GM12878 (cell line): ENCODE data around the gene FKBP8. TPM values are rescaled to one million over a fixed set of nuclear protein-coding genes. Genes with fewer than 3 reads are reported as not detected.

ENCODE experiments used
- ATF2 ChIP-seq: IDR thresholded peaks from 2 replicates; pipeline ENCODE4 v1.6.1; 2012; ENCODE audit warnings: low read length, inconsistent platforms
- ATF7 ChIP-seq: fragments of 450-650 bp; IDR thresholded peaks from 2 replicates; pipeline ENCODE4 v1.6.1; 2016; ENCODE audit warnings: low read depth, mild to moderate bottlenecking
- CREB1 ChIP-seq: IDR thresholded peaks from 2 replicates; pipeline ENCODE4 v1.6.1; 2012; ENCODE audit warnings: low read depth, mild to moderate bottlenecking, inconsistent platforms
- CREM ChIP-seq: IDR thresholded peaks from 2 replicates; pipeline ENCODE4 v1.6.1; 2014; ENCODE audit warnings: antibody characterized with exemption, low read depth
- DPF2 ChIP-seq: fragments of 450-650 bp; IDR thresholded peaks from 2 replicates; pipeline ENCODE4 v1.6.1; 2017; ENCODE audit warnings: mild to moderate bottlenecking
- EGR1 ChIP-seq, 2 experiments: IDR thresholded peaks; 1 replicate in 1 of 2; 2 replicates in 1 of 2; pipeline ENCODE4 v1.6.1; 2011 to 2012; ENCODE audit warnings: low read depth in 2 of 2, low read length in 2 of 2, borderline replicate concordance in 1 of 2, mild to moderate bottlenecking in 1 of 2, moderate library complexity in 1 of 2
- ESRRA ChIP-seq: IDR thresholded peaks from 2 replicates; pipeline ENCODE4 v1.6.1; 2012; ENCODE audit warnings: mild to moderate bottlenecking, low read length, improper control_type of control experiment
- FOXM1 ChIP-seq: IDR thresholded peaks from 2 replicates; pipeline ENCODE4 v1.6.1; 2012; ENCODE audit warnings: low read depth, mild to moderate bottlenecking, inconsistent platforms, low read length, moderate library complexity
- HDAC2 ChIP-seq: fragments of 200-600 bp; sonication (generic); IDR thresholded peaks from 2 replicates; pipeline ENCODE4 v1.6.1; 2017
- IKZF1 ChIP-seq: fragments of 450-650 bp; conservative IDR thresholded peaks from 2 replicates; pipeline ENCODE4 v1.6.1; 2017; ENCODE audit warnings: antibody characterized with exemption, mild to moderate bottlenecking
- LARP7 ChIP-seq: fragments of 450-650 bp; IDR thresholded peaks from 2 replicates; pipeline ENCODE4 v1.6.1; 2017; ENCODE audit warnings: mild to moderate bottlenecking
- MEF2A ChIP-seq: IDR thresholded peaks from 2 replicates; pipeline ENCODE4 v1.6.1; 2011; ENCODE audit warnings: low read depth, mild to moderate bottlenecking, low read length, moderate library complexity; ENCODE audit not compliant: insufficient read depth
- NBN ChIP-seq: fragments of 450-650 bp; IDR thresholded peaks from 2 replicates; pipeline ENCODE4 v1.6.1; 2016
- NRF1 ChIP-seq: conservative IDR thresholded peaks from 2 replicates; pipeline ENCODE4 v1.6.1; 2011; ENCODE audit warnings: mild to moderate bottlenecking, low read depth, low read length, improper control_type of control experiment
- POU2F2 ChIP-seq: IDR thresholded peaks from 3 replicates; pipeline ENCODE4 v1.6.1; 2011; ENCODE audit warnings: low read depth, mild to moderate bottlenecking, low read length, borderline replicate concordance
- RBBP5 ChIP-seq: fragments of 200-600 bp; sonication (generic); conservative IDR thresholded peaks from 2 replicates; pipeline ENCODE4 v1.6.1; 2016
- SMAD5 ChIP-seq: IDR thresholded peaks from 2 replicates; pipeline ENCODE4 v1.6.1; 2016; ENCODE audit warnings: antibody characterized with exemption, low read depth
- SRF ChIP-seq, 2 experiments: IDR thresholded peaks; 2 replicates each; pipeline ENCODE4 v1.6.1; 2011; ENCODE audit warnings: low read depth in 2 of 2, low read length in 2 of 2, mild to moderate bottlenecking in 1 of 2, moderate library complexity in 1 of 2
- SUPT20H ChIP-seq: IDR thresholded peaks from 2 replicates; pipeline ENCODE4 v1.6.1; 2011; ENCODE audit warnings: low read depth, mild to moderate bottlenecking, low read length, moderate library complexity, borderline replicate concordance; ENCODE audit not compliant: control insufficient read depth
- TCF12 ChIP-seq: IDR thresholded peaks from 2 replicates; pipeline ENCODE4 v1.6.1; 2011; ENCODE audit warnings: low read depth, mild to moderate bottlenecking, low read length
- TCF3 ChIP-seq: IDR thresholded peaks from 2 replicates; pipeline ENCODE4 v1.6.1; 2012; ENCODE audit warnings: low read depth, mild to moderate bottlenecking, low read length, borderline replicate concordance; ENCODE audit not compliant: insufficient read depth
- YBX1 ChIP-seq: fragments of 450-650 bp; IDR thresholded peaks from 2 replicates; pipeline ENCODE4 v1.6.1; 2016; ENCODE audit warnings: antibody characterized with exemption
- ZBTB33 ChIP-seq: fragments of 450-650 bp; IDR thresholded peaks from 2 replicates; pipeline ENCODE4 v1.6.1; 2017; ENCODE audit warnings: mild to moderate bottlenecking
- ZSCAN29 ChIP-seq: fragments of 450-650 bp; IDR thresholded peaks from 2 replicates; pipeline ENCODE4 v1.6.1; 2017; ENCODE audit warnings: mild to moderate bottlenecking, moderate library complexity
- polyA plus RNA-seq, 11 experiments: library from polyadenylated mRNA; depleted of rRNA in 4 of 11; unstranded in 6 of 11; stranded (reverse) in 5 of 11; fragments of >200 nt; fragmentation: Nextera tagmentation in 4 of 11; fragmentation: Illumina TruSeq in 1 of 11; extraction: Ambion mirVana in 4 of 11; extraction: Trizol in 1 of 11; gene quantifications; 1 replicate in 1 of 11; 2 replicates in 10 of 11; pipeline versions ENCODE4 v1.2.1 to v1.2.3, GENCODE V29; 2011 to 2016; ENCODE audit warnings: inconsistent platforms in 2 of 11, missing spikeins in 2 of 11, low read depth in 1 of 11
- total RNA-seq, 4 experiments: library from RNA; depleted of rRNA in 3 of 4; stranded (reverse); fragments of >200 nt in 3 of 4; fragmentation: Illumina TruSeq in 1 of 4; extraction: Trizol in 1 of 4; gene quantifications; 2 replicates each; pipeline versions ENCODE4 v1.2.1 to v1.2.3, GENCODE V29; 2013 to 2021
- TF ChIP-seq, protein P1 (sequence below): IDR thresholded peaks from 2 replicates; pipeline ENCODE4 v1.6.1; 2011; ENCODE audit warnings: borderline replicate concordance, low read depth, mild to moderate bottlenecking, moderate library complexity, low read length; ENCODE audit not compliant: insufficient read depth, poor library complexity, severe bottlenecking
- TF ChIP-seq, protein P2 (sequence below): IDR thresholded peaks from 2 replicates; pipeline ENCODE4 v1.6.1; 2011; ENCODE audit warnings: low read depth, low read length, improper control_type of control experiment, borderline replicate concordance

Gene FKBP8
- total and polyA plus RNA-seq, 10 of the 15 experiments (the other 5 are each of a cell fraction or from before 2014, with no cell fraction given) = 0.13 to 205 (median 95.4) TPM

DNA sequence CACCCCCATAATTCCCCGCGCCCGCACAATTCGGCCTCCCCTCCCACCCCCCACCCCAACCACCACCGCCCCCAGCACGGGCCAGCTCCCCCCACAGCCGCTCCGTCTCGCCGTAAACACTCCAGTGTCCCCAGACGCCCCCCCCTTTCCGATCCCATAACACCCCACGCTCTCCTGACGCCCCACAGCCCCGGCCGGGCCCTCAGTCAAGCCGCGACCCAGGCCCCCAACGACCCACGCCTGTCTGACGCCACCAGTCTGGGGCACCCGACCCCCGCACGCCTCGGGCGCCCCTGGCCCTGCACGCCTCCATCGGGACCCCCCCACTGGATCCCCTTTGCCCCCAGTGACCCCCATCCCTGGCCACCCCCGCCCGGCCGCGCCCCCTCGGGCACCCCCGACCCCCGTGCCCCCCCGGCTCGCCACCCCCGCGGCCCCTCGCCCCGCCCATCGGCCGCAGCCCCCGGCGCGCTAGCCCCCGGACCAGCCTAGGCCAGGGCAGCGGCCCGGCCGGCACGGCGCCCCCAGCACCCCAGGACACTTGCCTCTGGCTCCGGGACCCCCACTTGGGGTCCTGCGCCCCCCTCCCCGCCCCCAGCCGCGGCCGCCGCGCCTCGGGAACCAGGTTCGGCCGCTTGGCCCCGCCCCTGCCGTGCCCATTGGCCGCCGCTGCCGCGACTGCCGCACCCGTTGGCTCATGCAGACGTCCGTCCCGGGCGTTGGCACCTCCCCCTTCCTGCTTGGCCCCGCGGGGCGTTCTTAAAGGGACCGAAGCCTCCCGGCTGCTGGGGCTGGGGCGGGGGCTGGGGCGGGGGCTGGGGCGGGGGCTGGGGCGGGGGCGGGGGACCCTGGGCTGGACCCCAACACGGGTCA is at the start of gene FKBP8 (continued):
- TF ChIP-seq HDAC2 = no peak
- TF ChIP-seq ESRRA = no peak
- TF ChIP-seq, protein P1, sequence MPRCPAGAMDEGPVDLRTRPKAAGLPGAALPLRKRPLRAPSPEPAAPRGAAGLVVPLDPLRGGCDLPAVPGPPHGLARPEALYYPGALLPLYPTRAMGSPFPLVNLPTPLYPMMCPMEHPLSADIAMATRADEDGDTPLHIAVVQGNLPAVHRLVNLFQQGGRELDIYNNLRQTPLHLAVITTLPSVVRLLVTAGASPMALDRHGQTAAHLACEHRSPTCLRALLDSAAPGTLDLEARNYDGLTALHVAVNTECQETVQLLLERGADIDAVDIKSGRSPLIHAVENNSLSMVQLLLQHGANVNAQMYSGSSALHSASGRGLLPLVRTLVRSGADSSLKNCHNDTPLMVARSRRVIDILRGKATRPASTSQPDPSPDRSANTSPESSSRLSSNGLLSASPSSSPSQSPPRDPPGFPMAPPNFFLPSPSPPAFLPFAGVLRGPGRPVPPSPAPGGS = no peak
- TF ChIP-seq RBBP5 = no peak
- TF ChIP-seq POU2F2 = no peak
- TF ChIP-seq, protein P2, sequence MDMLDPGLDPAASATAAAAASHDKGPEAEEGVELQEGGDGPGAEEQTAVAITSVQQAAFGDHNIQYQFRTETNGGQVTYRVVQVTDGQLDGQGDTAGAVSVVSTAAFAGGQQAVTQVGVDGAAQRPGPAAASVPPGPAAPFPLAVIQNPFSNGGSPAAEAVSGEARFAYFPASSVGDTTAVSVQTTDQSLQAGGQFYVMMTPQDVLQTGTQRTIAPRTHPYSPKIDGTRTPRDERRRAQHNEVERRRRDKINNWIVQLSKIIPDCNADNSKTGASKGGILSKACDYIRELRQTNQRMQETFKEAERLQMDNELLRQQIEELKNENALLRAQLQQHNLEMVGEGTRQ = no peak
- TF ChIP-seq SRF (IDR thresholded peaks at IDR 0.05; ENCODE audit: low read depth in 2 of 2, low read length in 2 of 2) = no peak
- TF ChIP-seq CREB1 = 0 out of 2 replicates have a peak, but pooled peaks have one; percentile 8
- no peak; a peak in 1 of 3 replicates for TF ChIP-seq EGR1 (IDR thresholded peaks at IDR 0.05; ENCODE audit: borderline replicate concordance in 1 of 2, low read depth in 2 of 2, low read length in 2 of 2)
- no peak for TF ChIP-seq LARP7
- TF ChIP-seq ATF7 = no peak
- TF ChIP-seq TCF3 = no peak
- TF ChIP-seq ATF2 = no peak
- no peak for TF ChIP-seq NBN
- TF ChIP-seq DPF2 = peak; percentile 69; the same call in 1 of the 2 replicates
- no peak for TF ChIP-seq ZSCAN29
- no peak for TF ChIP-seq ZBTB33
- no peak for TF ChIP-seq TCF12
- no peak; the same call in 1 of the 2 replicates for TF ChIP-seq CREM
- no peak for TF ChIP-seq IKZF1
- no peak for TF ChIP-seq SMAD5
- TF ChIP-seq YBX1 = no peak
- no peak for TF ChIP-seq MEF2A
- no peak for TF ChIP-seq FOXM1
- TF ChIP-seq NRF1 = no peak
- no peak for TF ChIP-seq SUPT20H
